Activated CD4-positive, CD25-positive, alpha-beta regulatory T cell treated with anti-CD3 and anti-CD28 coated beads, Interleukin-2, amount 50 U/mL, for 24 hours (primary cell): Measurements from ENCODE around the gene SUPT4H1.

Experiments
- ATAC-seq, 2 donors: fragments of 150-1000 bp; cut with Tn5 transposase; one replicate each; pipeline ENCODE4 v1.10.0; 2021; ENCODE audit warnings: mild to moderate bottlenecking in 1 of 2, moderate library complexity in 1 of 2

SUPT4H1 gene

DNA sequence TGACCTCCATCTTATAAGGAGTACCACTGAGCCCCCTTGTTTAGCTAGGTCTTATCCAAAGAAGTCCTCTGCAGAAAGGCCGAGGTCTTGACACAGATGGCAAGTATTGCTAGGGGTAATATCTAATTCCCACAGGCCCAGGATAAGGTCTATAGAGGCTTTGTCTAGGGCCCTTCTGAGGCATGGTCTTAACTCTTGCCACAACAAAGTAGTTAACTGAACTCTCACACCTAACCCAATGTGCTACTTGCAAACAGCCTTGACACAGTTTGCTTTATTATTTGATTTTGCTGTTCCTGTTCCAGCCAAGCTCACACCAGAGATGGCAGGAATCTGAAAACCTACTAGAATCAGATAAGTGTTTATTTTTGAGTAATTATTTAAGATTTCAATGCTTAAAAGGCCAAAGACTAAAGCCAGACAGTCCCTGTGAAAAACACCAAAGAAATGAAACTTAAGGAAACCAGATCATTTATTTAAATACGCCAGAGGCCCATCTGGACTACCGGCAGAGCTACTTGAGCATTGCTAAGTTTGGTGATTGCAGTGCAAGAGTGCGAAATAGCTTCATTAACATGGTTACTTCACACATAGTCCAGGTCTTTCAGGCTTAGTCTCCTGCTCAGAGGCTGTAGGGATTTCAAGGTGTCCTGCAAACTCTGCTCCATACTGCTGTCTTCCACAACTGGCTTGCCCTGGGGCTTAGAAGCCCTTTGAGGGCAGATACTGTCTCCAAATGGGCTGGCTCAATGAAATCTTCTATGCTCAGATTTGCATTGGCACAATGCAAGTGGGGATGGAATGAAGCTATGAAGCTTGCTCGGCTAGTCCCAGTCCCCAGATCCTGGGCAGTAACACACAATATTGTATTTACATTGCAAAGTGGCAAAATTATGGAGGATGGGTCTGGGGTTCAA is 28.5 kb upstream of the SUPT4H1 start:
- ATAC-seq = no peak

DNA sequence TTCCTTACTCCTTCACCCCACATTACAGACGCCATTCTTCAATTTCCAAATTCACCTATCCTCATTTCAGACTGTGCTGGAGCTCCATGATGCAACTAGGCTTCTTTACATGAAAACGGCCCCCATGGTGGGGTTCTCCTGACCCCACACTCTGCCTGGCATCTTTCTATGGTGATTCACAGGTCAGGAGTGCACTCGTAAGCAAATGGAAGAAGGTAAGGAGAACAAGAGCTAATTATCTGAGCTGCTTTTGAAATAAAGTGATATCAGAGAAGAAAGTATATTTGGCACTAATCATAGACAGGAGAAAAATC is 27.5 kb upstream of the SUPT4H1 start:
- no peak for ATAC-seq

DNA sequence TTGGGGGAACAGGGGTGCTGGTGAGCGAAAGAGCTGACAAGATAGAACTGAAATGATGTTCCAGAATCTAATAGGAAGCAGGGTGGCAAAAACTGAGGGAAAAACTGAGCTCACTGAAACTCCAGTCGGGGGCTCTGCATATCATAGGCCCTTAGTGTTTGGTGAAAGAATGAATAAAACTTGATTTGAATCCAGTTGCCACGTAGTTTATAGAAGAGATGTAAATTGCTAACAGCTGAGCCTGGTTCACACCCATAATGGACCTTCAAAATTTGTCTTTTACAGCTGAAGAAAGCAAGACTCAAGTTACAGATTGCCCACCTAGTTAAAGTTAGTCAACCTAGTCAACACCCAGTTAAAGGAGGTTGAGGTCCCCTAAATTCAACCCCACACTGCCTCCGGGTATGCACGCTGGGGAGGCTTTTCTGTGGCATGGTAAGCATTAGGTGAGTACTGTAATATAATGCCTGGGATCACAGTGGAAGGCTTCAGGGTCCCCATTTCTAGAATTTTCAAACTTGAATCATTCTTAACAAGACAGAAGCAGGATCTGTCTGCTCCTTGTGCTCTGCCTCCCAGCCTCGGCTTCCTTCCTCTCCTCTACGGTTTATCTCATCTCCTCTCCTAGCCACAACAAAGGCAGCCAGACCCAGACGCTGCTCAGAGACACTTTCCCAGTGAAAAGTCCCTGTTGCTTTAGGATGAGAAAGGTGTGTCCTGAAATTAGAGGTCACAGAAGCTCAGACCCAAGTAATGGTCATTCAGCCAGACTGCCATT is 26.9 kb upstream of the SUPT4H1 start:
- no peak for ATAC-seq

DNA sequence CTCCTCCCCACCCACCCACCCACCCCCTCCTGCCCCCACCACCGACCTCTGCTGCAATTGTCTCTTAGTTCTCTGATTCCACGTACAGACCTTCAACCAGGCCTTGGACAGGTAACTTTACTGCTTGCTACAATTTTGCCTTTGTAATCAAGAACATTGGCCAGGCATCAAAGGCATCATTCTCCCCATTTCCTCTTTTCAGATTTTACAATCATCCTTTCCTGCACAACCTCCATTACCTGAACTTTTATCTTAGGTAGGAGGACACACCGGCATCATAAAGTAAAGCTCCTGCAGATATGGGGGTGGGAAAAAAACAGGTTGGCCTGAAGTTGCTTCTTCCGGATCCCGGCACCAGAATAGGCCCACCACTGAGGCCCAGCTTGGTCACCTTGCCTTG is 25.7 kb upstream of the SUPT4H1 start:
- ATAC-seq = no peak

DNA sequence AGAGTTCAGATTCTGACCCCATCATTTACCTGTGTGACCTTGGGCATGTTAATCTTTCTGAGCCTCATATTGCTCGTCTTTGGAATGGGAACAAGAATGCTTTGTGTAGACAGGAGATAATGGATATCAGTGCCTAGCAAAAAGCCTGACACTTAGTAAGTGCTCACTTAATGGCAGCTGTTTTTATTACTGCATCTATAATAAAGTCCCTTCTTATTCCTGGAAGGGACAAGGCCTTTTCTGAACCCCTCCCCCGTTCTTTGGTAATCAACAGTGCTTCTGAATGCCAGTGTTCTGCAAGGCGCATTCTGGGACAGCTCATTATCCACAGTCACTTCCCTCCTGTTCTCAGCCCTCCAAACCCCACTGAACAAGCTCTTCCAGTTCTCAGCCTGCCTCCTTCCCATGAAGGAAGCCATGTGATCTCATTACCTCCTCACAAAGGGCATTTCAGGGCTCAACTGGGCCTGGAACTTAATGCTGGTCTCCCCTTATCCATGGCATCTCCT is 25.1 kb upstream of the SUPT4H1 start:
- no peak for ATAC-seq

DNA sequence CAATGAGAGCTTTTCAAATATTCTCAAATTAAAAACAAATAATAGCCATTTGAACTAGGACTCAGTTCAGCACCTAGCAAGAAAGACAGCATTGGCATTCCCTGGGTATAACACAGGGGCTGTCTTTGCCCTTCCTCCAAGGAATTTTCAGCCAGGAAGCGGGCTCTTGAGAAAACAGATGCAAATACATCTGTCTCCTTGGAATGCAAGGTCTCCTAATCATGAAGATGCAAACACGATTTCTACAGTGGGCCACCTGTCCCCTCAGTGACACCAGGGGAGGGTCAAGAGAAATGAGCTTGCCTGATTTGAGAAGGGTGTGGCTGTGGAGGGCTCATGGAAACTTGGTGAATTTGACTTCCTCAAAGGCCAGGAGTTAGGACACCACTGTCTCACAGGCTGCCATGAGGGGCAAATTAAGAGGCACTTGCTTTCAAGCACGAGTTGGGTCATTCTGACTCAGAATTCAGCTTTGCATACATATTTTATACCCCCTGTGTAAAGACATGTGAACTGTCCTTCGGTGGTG is 24.5 kb upstream of the SUPT4H1 start:
- ATAC-seq = no peak

DNA sequence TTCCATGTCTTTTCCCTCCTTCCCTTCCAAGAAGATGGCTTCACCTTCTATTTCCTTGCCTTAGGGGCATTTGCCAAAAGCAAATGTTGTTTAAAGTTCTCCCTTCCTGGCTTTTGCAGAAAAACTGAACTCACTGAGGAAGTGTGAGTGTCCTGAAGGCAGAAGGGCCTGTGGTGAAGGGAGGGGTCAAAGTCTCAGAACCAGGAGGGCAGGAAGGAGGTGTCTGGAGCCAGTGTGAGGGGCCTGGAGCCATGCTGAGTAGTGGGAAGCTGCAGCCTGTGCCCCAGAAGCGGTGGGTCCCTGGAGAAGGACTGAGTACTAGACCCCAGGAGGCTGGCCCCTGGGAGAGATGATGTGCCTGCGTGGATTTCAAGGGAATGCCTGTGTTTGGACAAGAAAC is 23.8 kb upstream of the SUPT4H1 start:
- ATAC-seq = no peak

DNA sequence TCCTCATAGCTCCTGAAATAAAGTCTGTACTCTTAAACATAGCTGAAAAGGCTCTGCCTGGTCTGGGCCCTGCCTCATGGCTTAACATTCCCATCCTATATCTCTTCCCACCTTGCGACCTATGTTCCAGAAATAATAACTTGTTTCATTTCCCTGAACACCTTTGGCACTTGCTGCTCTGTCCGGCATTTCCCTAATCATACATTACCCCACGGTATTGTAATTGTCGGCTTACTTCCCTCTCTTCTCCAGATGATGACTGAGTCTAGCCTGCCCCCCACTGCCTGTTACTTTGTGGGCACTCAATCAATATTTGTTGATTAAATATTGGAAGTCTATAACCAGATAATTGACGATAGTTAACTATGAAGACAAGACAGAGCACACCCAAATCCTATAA is 23.3 kb upstream of the SUPT4H1 start:
- no peak for ATAC-seq

DNA sequence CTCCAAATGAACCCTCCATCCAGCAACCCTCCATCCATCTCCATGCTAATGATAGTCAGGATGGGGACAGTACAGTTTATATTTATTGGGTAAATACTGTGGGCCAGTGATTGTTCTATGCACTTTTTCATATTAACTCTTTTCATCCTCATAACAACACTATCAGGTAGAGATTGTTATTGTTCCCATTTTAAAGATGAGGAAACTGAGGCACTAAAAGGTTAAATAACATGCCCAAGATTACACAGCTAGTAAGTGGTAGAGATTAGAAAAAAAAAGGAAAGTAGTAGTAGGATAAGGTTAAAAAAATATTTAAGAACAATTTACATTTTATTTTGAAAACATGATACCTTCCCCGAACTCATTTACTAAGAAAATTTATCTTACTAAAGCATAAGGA is 21.9 kb upstream of the SUPT4H1 start:
- ATAC-seq = no peak

DNA sequence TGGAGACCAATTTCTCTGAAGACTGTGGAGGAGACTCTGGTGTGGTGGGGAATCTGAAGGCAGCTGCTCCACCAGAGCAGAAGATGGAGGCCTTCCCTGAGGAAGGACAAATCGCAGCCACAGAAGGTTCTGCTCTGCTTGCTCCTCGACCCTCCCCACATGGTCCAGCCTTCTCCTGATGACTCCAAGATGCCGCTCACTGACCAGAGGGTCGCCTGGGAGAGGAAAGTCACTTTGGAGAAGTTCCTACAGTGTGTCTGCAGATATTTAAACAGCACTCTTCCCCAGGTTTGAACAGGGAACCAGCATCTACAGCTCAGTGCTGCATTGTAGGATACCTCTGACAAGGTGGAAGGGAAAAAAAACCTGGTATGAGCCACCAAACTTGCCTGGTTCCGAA is 21.0 kb upstream of the SUPT4H1 start:
- no peak for ATAC-seq

DNA sequence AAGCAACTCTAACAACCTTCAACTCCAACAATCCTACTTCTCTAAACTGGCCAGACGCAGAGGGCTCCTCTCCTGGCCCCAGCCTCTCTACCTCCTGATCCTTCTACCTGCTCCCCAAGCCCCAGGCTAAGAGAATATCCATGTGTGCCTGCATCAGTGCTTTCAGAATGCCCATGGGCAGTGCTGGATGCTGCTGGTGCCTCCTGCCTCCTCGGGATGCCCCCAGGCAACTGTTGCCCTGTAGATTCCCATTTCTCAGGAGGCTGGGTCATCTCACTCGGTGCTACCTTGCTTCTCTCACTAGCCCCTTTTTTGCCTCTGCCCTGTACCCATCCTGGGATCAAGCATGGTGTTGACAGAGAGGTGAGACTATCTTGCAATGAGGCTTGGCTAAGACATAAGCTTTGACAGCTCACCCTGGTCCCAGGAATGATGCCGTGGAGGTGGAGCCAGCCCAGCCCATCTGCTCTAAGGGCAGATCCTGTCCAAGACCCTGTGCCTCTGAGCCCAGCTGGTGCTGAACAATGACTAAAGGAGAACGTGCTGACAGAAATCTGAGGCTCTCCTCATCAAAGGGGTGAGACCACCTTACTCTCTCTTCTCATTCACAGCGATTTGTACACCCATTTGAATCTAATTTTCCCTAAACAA is 19.4 kb upstream of the SUPT4H1 start:
- no peak for ATAC-seq

DNA sequence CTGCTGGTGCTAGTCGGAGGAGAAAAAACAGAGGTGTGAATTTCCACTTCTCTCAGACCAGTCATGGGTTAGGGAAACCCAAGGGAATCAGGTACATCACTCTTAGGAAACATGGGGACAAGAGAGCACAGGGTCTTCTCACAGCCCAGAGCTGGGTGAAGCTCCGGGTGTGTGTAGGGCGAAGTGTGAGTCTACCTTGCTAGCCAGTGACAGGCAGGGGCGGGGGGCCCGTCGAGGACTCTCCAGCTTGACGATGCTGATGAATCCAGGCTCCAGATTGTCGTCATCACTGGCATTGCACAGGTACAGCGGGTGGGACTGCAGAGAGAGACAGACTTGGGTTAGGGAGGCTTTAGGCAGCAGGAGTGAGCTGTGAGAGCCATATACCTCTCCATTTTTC is 18.7 kb upstream of the SUPT4H1 start:
- no peak for ATAC-seq

DNA sequence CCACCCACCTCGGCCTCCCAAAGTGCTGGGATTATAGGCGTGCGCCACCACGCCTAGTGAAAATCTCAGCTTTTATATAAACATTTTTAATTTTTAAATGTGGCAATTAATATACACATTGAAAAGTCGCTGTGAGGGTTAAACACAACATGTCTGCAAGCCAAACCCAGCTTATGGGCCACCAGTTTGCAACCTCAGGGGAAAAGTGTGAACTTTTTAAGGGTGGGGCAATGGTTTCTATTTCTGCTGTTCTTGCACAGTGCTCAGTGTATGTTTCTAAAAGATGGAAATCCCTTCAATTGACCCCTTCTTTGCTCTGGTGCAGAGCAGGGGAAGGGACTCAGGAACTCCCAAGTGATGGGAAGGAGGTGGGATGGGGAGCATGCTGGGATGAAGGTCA is 18.3 kb upstream of the SUPT4H1 start:
- ATAC-seq = no peak

DNA sequence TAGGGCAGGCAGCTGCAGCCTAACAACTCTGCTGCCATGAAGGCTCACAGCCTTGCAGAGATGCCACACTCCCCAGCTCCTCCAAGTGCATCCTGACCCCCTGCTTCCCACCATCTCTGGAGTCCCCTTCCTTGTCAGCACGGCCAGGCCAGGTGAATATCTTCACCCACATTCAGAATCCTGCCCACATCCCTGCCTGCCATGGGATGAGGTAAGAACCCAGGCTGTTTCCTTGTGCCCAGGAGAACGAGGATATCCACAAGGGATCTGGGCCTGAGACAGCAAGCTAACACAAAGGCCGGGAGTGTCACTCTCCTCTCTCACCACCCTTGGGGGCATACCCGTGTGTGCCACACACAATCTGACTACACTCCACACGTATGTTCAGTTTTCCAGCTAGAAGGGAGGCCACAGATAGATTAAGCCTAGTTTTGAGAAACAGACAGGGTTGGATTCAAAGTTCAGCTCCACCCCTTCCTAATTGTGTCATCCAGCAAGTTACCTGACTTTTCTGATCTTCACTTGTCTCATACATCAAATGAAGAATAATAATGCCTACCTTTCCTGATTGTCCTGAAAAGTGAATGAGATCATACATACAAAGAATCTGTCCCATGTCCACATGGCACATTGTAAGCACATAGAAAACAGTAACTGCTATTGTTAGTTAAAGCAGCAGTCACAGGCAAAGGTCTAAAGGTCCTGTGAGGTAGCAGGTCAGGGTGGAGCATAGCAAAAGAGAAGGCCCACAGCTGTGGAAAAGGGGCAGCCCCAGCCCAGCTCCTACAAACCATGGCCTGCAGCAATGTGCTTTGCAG is 17.4 kb upstream of the SUPT4H1 start:
- no peak for ATAC-seq

DNA sequence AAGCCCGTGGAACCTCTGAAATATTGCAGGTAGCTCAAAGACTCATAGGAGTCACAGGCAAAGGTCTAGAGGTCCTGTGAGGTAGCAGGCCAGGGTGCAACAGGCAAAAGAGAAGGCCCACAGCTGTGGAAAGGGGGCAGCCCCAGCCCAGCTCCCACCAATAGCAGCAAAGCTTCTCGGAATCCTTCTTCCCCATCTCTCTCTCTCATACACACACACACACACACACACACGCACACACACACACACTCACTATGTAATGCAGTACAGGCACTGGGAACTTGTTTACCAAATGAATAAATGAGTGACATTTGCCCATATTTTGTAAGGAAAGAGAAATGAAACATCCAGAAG is 16.8 kb upstream of the SUPT4H1 start:
- no peak for ATAC-seq

DNA sequence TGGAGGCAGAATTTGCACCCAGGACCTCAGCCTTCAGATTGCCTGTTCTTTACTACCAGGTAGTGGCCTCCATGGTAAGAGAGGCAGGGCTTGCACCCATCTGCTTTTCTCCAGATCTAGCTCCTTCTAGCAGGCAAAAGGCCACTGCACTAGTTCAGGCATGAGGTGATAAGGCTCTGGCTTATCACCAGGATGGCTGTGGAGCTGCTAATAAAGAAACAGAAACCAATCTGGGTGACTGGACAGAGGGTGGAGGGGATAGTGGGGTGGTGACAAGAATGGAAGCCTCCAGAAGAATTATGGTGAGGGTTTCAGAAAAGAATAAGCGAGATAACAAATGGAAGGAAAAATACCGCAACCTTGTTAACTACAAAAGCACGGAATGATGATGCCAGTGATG is 15.5 kb upstream of the SUPT4H1 start:
- no peak for ATAC-seq

DNA sequence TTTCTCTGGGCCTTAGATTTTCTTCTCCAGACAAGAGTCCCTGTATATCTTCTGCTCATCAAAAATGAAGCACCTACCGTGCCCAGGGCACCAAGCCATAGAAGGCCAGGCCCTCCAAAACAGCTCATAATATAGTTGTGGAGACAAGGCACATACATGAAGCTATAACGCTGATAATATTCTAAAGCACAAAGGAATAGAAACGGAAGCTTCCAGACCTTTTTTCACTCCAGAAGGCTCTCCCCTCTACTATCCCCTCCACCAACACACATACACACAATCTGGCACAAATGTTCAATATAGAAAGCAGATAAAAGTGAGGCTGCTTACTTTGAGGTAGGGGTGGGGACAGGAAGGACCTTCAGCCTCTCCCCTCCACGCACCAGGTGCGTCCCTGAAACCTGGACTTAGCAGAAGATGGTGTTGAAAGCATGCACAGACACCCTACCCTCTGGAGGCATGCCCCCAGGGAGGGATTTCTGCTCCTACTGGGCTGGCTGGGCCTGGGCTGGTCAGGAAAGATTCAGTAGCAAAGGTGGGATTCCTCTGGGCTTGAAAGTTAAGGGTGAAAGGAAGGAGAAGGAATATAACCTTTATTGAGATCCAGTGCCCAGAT is 14.1 kb upstream of the SUPT4H1 start:
- ATAC-seq = no peak

DNA sequence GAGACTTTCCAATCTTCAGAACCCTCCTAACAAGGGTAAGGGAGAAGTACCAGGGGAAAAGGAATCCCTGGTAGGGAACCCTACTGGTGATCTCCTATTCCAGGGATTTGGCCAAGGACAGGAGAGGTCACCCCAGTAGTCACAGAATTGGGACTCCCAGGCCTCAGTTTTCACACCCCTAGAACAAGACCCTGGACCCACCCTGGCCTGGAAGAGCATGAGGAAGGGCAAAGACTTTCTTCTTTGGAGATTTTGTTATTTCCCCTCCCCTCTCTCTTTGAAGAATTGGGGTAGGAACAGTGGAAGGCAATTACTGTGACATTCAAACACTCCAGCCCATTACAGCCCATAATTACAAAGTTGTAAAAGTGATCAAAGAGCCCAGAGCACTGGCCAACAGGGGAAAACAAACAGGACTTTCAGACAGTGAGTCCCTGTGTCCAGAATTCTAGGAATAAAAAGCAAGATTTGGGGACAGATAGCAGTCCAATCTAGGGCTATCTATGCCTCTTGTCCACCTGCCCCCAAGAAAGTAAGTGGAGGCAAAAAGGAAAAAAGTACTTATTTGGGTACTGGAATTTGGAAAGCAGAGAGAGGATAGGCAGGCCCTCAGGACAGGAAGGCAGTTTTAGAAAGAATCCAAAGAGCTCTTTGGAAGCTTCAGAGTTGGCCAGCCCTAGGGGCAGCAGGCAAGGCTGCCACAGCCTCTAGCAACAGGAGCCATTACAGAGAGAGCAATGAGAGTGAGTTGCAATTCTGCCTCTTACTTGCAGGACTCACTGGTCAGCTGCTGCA is 13.4 kb upstream of the SUPT4H1 start:
- ATAC-seq = no peak

DNA sequence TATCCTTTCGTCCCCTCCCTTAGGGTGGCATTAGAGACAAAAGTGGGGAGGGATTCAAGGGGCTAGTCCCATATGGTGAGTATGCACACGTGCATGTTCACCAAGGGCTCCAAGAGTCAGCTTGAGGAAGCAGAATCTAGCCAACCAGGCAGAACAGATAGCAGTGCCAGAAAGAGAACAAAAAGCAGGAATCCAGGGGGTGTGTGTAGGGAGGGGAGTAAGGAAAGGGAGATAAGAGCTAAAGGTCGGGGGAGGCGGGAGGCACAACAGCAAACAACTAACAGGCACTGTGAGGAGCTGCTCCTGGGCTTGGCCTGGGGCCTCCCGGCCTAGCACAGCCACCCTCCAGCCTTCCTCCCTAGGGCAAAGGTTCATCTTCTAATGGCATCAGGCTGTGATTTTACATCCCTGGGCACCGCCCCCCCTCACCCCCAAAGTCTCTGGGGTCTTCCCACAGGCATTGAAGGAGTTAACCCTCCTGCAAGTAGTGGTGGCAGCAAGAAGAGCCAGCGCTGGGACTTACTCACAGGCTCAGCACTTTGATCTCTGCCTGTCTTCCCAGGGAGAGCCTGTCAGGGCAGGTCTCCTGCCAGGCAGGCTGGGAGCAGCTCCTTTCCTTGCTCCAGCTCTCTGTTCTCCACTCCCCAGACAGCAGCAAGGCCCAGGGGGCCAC is 12.4 kb upstream of the SUPT4H1 start:
- no peak for ATAC-seq

DNA sequence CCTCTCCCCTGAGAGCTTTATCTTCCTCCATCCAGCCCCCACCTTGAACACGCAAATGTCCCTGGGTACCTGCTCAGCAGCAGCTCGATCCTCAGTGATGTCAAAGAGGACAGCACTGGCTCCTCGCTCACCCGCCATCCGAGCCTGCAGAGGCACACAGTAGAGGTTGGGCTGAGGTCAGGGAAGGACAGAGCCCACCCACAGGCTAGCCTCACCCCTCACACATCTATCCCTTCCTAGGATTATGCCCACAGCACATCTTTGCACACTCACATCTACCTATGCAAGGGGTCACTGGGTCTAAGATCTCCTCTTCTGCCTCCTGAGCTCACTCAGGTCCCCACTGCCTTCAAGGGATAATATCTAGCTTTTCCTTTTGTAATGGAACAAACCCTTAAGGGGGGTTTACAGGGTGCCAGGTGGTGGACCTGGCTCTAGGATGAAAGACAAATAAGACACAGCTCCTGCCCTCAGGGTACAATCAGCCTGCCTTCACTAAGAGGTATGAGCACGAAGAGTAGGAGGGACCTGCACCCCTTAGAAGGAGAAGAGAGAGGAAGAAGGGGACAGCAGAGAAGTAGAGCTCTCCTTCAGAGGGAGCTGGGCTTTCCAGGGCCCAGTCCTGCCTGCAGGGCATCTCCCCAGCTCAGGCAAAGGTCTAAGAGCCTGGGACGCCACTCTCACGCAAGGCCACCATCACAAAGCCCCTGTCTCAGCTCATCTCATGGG is 11.6 kb upstream of the SUPT4H1 start:
- no peak for ATAC-seq
